Activated CD4-positive, CD25-positive, alpha-beta regulatory T cell treated with anti-CD3 and anti-CD28 coated beads, Interleukin-2, amount 50 U/mL, for 24 hours (primary cell): ENCODE results near the gene RHOXF2.

Experiments
- ATAC-seq, 2 donors: fragments of 150-1000 bp; cut with Tn5 transposase; one replicate each; pipeline ENCODE4 v1.10.0; 2021; ENCODE audit warnings: mild to moderate bottlenecking in 1 of 2, moderate library complexity in 1 of 2

The RHOXF2 gene

DNA sequence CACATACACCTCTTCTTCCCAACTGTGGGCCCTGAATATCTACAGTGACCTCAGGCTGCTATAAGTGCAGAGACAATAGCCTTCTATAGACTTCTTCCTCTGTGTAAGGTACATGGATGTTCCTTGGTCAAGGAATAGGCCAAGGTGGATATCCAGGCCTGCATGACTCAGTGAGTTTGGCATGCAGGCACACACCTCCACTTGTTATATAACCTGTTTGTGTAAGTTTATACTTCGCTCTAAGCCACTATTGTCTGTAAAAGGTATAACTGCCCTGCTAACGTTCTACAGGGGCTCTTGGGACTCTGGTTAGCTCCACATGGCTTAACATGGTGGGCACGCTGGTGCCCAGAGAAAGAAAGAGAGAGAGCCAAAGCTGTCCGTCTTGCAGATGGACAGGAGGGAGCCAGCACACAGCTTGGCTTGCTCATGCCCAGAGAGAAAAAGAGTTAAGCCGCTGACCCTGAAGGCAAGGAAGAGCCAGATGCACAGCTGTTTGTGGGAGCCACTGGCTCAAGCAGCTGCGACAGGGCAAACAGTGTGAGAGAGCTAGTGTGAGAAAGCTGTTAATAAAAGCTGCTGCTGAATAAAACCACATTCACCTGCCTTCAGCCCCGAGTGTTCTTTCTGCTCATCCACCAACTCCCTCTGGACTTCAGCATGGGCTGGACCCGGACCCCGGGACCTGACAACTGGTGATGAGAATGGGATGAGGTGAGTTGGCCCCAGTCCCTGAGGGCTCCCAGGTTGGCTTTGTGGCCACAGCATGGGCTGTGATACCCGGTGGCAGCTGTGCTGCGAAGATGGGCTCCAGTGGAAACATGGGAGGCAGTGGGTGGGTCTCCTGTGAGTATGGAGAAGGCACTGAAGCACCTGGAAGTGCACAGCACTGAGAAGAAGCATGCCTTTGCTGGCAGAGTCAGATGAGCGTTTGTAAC, 47.7 kb downstream of the RHOXF2 start:
- ATAC-seq = no peak

- ATAC-seq = no peak
Measured at GRCh38 chrX:120207009-120207605, 48.7 kb downstream of the RHOXF2 start.

DNA sequence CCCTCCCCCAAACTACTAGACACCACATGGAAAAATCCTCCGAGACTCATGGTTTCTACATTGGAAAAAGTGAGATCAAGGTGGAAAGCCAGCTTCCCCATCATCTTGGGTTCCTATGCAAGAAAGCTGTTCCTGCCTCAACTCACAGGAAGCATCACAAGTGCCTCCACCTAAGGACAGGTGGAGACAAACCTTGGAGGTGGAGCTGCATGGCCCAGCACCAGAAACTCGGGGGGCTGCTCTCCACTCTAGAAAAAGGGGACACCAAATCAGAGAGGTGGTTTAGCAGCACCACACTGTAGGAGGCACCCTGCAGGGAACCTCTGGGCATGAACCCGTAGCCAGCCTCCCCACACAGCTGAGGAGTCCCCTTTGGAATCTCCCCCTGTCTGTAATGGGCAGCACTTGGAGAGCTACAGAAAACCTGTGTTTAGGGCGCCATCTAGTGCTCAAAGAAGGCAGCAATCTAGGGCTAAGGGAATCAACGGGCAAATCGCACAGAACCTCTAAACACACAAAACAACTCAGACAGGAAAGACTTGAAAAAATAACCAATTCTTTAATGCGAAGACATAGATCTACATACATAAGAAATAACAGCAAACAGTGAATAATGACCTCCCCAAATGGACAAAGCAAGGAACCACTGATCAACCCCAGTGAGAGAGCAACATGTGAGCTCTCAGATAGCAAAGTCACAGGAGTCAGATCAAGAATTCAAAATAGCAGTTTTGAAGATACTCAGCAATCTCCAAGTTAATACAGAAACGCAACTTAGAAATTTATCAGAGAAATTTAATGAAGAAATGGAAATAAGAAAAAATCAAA, 55.2 kb downstream of the RHOXF2 start:
- ATAC-seq = peak; percentile 32 to 45
